Effector memory CD4-positive, alpha-beta T cell (primary cell): Measurements from ENCODE around the gene SFTPB.
"Not testable (repeated sequence)": the region's sequence is repeated elsewhere in the genome, so short reads cannot be mapped to it uniquely, and the experiment has no call there.

Experiments used
- DNase-seq, 3 donors: peaks; one replicate each; pipeline ENCODE4 v3.0.0-alpha.2; 2020
- H3K27ac ChIP-seq: 2 replicates; pipeline ENCODE4 v1.7.0; 2013; ENCODE audit warnings: mild to moderate bottlenecking, low read length, moderate library complexity; ENCODE audit not compliant: insufficient read depth, poor library complexity, severe bottlenecking
- H3K27me3 ChIP-seq: replicated peaks from 2 replicates; pipeline ENCODE4 v1.7.0; 2013; ENCODE audit warnings: mild to moderate bottlenecking, low read length; ENCODE audit not compliant: insufficient read depth, control insufficient read depth, poor library complexity, severe bottlenecking
- H3K36me3 ChIP-seq: 2 replicates; pipeline ENCODE4 v1.7.0; 2013; ENCODE audit warnings: mild to moderate bottlenecking, low read length, moderate library complexity; ENCODE audit not compliant: control insufficient read depth, insufficient read depth
- H3K4me1 ChIP-seq: 2 replicates; pipeline ENCODE4 v1.7.0; 2013; ENCODE audit warnings: low read length, mild to moderate bottlenecking; ENCODE audit not compliant: control insufficient read depth, insufficient read depth, poor library complexity, severe bottlenecking
- H3K4me3 ChIP-seq: 2 replicates; pipeline ENCODE4 v1.7.0; 2013; ENCODE audit warnings: low read length, low read depth, mild to moderate bottlenecking; ENCODE audit not compliant: insufficient read depth, poor library complexity, severe bottlenecking
- H3K9me3 ChIP-seq: 2 replicates; pipeline ENCODE4 v1.7.0; 2013; ENCODE audit warnings: mild to moderate bottlenecking, low read length, moderate library complexity; ENCODE audit not compliant: control insufficient read depth
- total RNA-seq, 3 donors: gene quantifications; one replicate each; lab custom pipeline; 2026; lab: John Stamatoyannopoulos, UW

SFTPB gene
- 0 to 0.17 (median 0) reads per million in 3 donors for total RNA-seq

GRCh38 chr2:85668009-85668856 is at the start of gene SFTPB:
SFTPB (minus strand) TSS chr2:85668199; CDS start chr2:85668183, 16 bp downstream.
- H3K36me3 ChIP-seq = no peaks in the 10 kb centered on the region
- no peaks in the 10 kb centered on the region for H3K27me3 ChIP-seq
- H3K4me1 ChIP-seq = no peaks in the 10 kb centered on the region
- no peak within 1 kb of the TSS for H3K27ac ChIP-seq
- H3K9me3 ChIP-seq = no peaks in the 10 kb centered on the region
- no peak within 1 kb of the TSS for H3K4me3 ChIP-seq
- no peak for DNase-seq

GRCh38 chr2:85717308-85718008 is 49.5 kb upstream of the SFTPB start:
- Histone ChIP-seq H3K4me3 (no peak overlapping the region), H3K27me3 (no peaks in the 10 kb centered on the region)
- DNase-seq = no peak

GRCh38 chr2:85716346-85716914 is 48.4 kb upstream of the SFTPB start:
- Histone ChIP-seq H3K4me3 (no peak overlapping the region), H3K27me3 (no peaks in the 10 kb centered on the region), H3K27ac (no peak overlapping the region), H3K9me3 (no peaks in the 10 kb centered on the region), H3K36me3 (no peaks in the 10 kb centered on the region), H3K4me1 (no peaks in the 10 kb centered on the region)
- no peak for DNase-seq

More at GRCh38 chr2:85717308-85718008, 49.5 kb upstream of the SFTPB start:
- H3K36me3 ChIP-seq = no peaks in the 10 kb centered on the region
- H3K27ac ChIP-seq = no peak overlapping the region
- no peaks in the 10 kb centered on the region for H3K4me1 ChIP-seq
- H3K9me3 ChIP-seq = no peaks in the 10 kb centered on the region

- Histone ChIP-seq H3K9me3 (no peaks in the 10 kb centered on the region), H3K27ac (no peak overlapping the region), H3K36me3 (no peaks in the 10 kb centered on the region), H3K27me3 (no peaks in the 10 kb centered on the region), H3K4me1 (no peaks in the 10 kb centered on the region), H3K4me3 (no peak overlapping the region)
- no peak for DNase-seq
Observed at GRCh38 chr2:85714841-85715240, 46.8 kb upstream of the SFTPB start.

GRCh38 chr2:85714421-85714820 is 46.4 kb upstream of the SFTPB start:
- not testable (repeated sequence) for DNase-seq, H3K36me3 ChIP-seq, H3K27ac ChIP-seq, H3K9me3 ChIP-seq, H3K4me1 ChIP-seq, H3K27me3 ChIP-seq, H3K4me3 ChIP-seq

- DNase-seq = no peak
- Histone ChIP-seq H3K36me3 (no peaks in the 10 kb centered on the region), H3K9me3 (no peaks in the 10 kb centered on the region), H3K27ac (no peak overlapping the region), H3K4me1 (no peaks in the 10 kb centered on the region), H3K4me3 (no peak overlapping the region), H3K27me3 (no peaks in the 10 kb centered on the region)
Observed at GRCh38 chr2:85713836-85714235, 45.8 kb upstream of the SFTPB start.

GRCh38 chr2:85712849-85713612 is 45.0 kb upstream of the SFTPB start:
- H3K4me3 ChIP-seq = no peak overlapping the region
- no peaks in the 10 kb centered on the region for H3K27me3 ChIP-seq
- DNase-seq = no peak
- no peaks in the 10 kb centered on the region for H3K9me3 ChIP-seq
- H3K27ac ChIP-seq = no peak overlapping the region
- no peaks in the 10 kb centered on the region for H3K36me3 ChIP-seq
- H3K4me1 ChIP-seq = no peaks in the 10 kb centered on the region

- H3K9me3 ChIP-seq = no peaks in the 10 kb centered on the region
- H3K36me3 ChIP-seq = no peaks in the 10 kb centered on the region
- DNase-seq = no peak
- H3K4me3 ChIP-seq = no peak overlapping the region
- H3K27ac ChIP-seq = no peak overlapping the region
- no peaks in the 10 kb centered on the region for H3K27me3 ChIP-seq
- H3K4me1 ChIP-seq = no peaks in the 10 kb centered on the region
Observed at GRCh38 chr2:85712336-85712735, 44.3 kb upstream of the SFTPB start.

GRCh38 chr2:85711578-85712060 is 43.6 kb upstream of the SFTPB start:
- no peaks in the 10 kb centered on the region for H3K36me3 ChIP-seq
- no peaks in the 10 kb centered on the region for H3K4me1 ChIP-seq
- H3K27ac ChIP-seq = no peak overlapping the region
- H3K9me3 ChIP-seq = no peaks in the 10 kb centered on the region
- no peak for DNase-seq
- no peak overlapping the region for H3K4me3 ChIP-seq
- no peaks in the 10 kb centered on the region for H3K27me3 ChIP-seq
